B cell (primary cell): Measurements from ENCODE around the gene TREH.

ENCODE experiments used
- EZH2 ChIP-seq: IDR thresholded peaks from 2 replicates; pipeline ENCODE4 v1.6.1; 2012; ENCODE audit warnings: borderline replicate concordance, low read depth, mild to moderate bottlenecking, moderate library complexity, low read length; ENCODE audit not compliant: insufficient read depth, poor library complexity, severe bottlenecking
- TF ChIP-seq, protein P1 (sequence below): fragments of 200-600 bp; IDR thresholded peaks from one replicate; pipeline ENCODE4 v1.8.0; 2022; ENCODE audit warnings: antibody characterized with exemption, mild to moderate bottlenecking

DNA sequence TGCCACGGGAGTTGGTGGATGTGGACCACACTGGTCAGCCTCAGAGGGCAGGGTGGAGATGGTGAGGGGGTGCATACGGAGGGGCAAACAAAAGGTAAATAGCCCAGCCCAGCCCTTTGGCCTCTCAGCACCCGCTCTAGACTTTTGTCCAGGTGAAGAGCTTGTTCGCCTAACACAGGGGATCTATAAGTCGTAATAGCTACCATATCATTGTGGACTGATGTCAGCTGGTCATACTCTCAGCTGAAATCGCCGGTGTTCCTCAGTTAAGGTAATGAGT lies 27.0 kb upstream of the TREH start:
- TF ChIP-seq, protein P1, sequence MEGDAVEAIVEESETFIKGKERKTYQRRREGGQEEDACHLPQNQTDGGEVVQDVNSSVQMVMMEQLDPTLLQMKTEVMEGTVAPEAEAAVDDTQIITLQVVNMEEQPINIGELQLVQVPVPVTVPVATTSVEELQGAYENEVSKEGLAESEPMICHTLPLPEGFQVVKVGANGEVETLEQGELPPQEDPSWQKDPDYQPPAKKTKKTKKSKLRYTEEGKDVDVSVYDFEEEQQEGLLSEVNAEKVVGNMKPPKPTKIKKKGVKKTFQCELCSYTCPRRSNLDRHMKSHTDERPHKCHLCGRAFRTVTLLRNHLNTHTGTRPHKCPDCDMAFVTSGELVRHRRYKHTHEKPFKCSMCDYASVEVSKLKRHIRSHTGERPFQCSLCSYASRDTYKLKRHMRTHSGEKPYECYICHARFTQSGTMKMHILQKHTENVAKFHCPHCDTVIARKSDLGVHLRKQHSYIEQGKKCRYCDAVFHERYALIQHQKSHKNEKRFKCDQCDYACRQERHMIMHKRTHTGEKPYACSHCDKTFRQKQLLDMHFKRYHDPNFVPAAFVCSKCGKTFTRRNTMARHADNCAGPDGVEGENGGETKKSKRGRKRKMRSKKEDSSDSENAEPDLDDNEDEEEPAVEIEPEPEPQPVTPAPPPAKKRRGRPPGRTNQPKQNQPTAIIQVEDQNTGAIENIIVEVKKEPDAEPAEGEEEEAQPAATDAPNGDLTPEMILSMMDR = no peak
- no peak for TF ChIP-seq EZH2
